Panc1 (cell line): Measurements from ENCODE around the gene RASGRF2.

ENCODE experiments used
- CTCF ChIP-seq: fragments of 450-650 bp; IDR thresholded peaks from 2 replicates; pipeline ENCODE4 v1.5.1; 2017; ENCODE audit warnings: mild to moderate bottlenecking
- POLR2AphosphoS5 ChIP-seq: IDR thresholded peaks from 2 replicates; pipeline ENCODE4 v1.6.1; 2012; ENCODE audit warnings: mild to moderate bottlenecking, low read depth, low read length, moderate library complexity
- REST ChIP-seq, 2 experiments: IDR thresholded peaks; 2 replicates each; pipeline ENCODE4 v1.6.1; 2011 to 2012; ENCODE audit warnings: low read depth in 2 of 2, control low read depth in 1 of 2, low read length in 1 of 2, mild to moderate bottlenecking in 1 of 2, moderate library complexity in 1 of 2; ENCODE audit not compliant: insufficient read depth in 1 of 2
- TCF7L2 ChIP-seq: IDR thresholded peaks from 2 replicates; pipeline ENCODE4 v1.6.1; 2011; ENCODE audit warnings: mild to moderate bottlenecking, low read depth, low read length, inconsistent platforms

DNA sequence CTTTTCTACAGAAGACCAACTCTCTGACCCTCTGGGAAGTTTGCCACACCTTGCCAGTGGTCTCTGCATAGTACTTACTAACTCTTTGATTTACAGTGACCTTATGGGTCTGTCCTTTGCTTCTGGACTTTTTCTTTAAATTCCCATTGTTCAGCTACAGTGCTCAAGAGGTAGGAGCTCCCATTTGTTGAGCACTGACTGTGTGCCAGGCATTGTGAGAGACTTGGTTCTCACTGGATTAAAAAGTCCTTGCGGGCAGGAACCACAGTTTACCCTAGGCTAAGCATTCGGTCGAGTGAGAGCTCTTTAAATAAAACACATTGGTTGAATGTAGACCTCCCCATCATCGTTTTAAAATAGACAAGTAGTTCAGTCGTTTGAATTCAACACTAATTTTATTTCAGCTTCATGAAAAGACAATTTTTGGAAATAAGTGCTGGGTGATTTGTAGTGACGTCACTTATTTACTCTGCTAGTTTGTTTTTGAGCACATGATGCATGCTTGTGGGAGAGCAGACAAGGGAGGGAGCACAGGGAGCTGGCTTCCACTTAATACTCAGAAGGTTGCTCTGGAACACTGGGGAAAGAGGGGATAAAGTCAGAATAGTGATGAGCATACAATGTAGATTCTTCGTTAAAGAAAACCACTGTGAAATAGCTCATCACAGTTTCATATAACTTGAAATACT lies 27.1 kb downstream of the RASGRF2 start:
- TF ChIP-seq CTCF = no peak
- no peak for TF ChIP-seq POLR2AphosphoS5
- TF ChIP-seq TCF7L2 = no peak
- no peak for TF ChIP-seq REST (IDR thresholded peaks at IDR 0.05; ENCODE audit: insufficient read depth in 1 of 2, low read depth in 2 of 2, low read length in 1 of 2)
